Adipocyte (in vitro differentiated cells): ENCODE data around the gene PDE3A.
A peak's percentile ranks its signal among the peaks of the same experiment; 100 is the strongest.

Experiments
- DNase-seq: peaks from one replicate; pipeline ENCODE4 v3.0.0-alpha.2; 2015; ENCODE audit warnings: low read depth
- H3K27me3 ChIP-seq: replicated peaks from 2 replicates; pipeline ENCODE4 v1.7.0; 2013; ENCODE audit warnings: mild to moderate bottlenecking, low read length, moderate library complexity; ENCODE audit not compliant: control insufficient read depth, insufficient read depth
- H3K36me3 ChIP-seq: 2 replicates; pipeline ENCODE4 v1.7.0; 2013; ENCODE audit warnings: low read length, mild to moderate bottlenecking, moderate library complexity; ENCODE audit not compliant: control insufficient read depth, insufficient read depth, severe bottlenecking
- H3K4me1 ChIP-seq: 2 replicates; pipeline ENCODE4 v1.7.0; 2013; ENCODE audit warnings: mild to moderate bottlenecking, low read length, moderate library complexity; ENCODE audit not compliant: control insufficient read depth, insufficient read depth
- H3K4me3 ChIP-seq: 2 replicates; pipeline ENCODE4 v1.7.0; 2013; ENCODE audit warnings: mild to moderate bottlenecking, low read length, moderate library complexity
- H3K9ac ChIP-seq: 2 replicates; pipeline ENCODE4 v1.7.0; 2013; ENCODE audit warnings: mild to moderate bottlenecking, low read length, moderate library complexity
- H3K9me3 ChIP-seq: 2 replicates; pipeline ENCODE4 v1.7.0; 2013; ENCODE audit warnings: mild to moderate bottlenecking, low read length, moderate library complexity; ENCODE audit not compliant: control insufficient read depth

Gene PDE3A

DNA sequence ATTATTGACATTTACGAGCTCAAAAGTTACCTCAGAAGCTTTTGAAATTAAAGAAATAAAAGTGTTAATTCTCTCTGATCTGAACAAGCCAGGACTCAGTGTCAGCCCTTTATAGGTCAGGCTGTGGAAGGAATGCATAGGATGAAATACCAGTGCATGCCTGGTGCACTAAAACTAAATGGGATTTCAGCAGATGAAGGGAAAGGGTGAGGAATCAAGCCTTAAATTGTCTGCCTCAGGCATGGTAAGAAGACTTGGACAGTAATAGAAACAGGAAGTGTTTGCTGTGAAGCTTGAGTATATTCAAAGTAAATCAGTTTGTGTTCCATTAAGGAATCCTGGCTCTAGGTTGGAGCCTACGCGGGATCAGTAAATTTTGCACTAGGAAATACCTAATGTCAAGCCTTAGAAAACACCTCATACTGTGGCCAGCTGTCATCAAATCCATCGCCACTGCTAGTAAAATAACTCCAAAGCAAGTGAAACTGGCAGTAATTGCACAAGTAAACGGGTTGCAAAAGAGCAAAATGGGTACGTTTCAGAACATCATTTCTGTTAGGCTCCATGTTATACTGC, 76.3 kb downstream of the PDE3A start:
- no peak overlapping the region for H3K9ac ChIP-seq
- peak; percentile 39 for DNase-seq
- H3K9me3 ChIP-seq, result no peaks in the 10 kb centered on the region
- H3K4me3 ChIP-seq, result no peak overlapping the region
- no peaks in the 10 kb centered on the region for H3K36me3 ChIP-seq
- no peaks in the 10 kb centered on the region for H3K27me3 ChIP-seq
- peaks cover 15% of the 10 kb centered on the region for H3K4me1 ChIP-seq

DNA sequence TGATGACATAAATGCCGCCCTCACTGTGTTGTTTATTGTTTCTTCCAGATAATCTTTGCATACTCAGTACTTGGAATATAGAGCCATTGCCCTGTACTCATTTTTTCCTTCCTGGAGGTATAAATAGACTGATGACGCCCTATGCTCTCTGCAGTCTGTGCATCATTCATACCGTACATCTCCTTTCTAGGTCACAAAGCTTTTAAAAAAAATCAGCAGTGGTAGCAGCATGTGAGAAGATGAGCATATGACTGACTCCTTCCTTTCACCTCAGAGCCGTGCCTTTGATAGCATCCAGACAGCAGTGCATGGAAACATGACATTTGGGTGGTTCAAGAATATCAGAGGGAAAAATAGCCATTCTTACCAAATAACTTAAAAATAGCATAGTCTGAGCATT, 77.3 kb downstream of the PDE3A start:
- no peaks in the 10 kb centered on the region for H3K36me3 ChIP-seq
- DNase-seq, result no peak
- no peak overlapping the region for H3K9ac ChIP-seq
- peaks cover 7% of the 10 kb centered on the region for H3K4me1 ChIP-seq
- H3K9me3 ChIP-seq, result no peaks in the 10 kb centered on the region
- H3K27me3 ChIP-seq, result no peaks in the 10 kb centered on the region
- H3K4me3 ChIP-seq, result no peak overlapping the region

DNA sequence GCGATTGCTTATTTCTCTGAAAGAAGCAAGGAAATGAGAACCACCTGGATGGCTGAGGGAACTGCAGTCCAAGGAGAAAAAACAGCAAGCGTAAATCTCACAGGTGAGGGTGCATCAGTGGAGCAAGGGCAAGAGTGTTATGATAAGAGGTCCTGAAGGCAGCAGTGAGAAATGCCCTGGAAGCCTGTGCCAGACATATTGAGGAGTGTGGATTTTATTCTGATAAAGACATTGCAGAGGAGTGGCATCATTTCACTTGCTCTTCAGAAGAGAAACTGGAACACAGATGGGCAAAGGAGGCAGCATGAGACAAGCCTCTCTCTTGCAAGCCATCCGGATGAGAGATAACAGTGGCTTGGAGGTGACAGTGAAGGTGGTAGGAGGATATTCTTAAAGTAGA, 78.5 kb downstream of the PDE3A start:
- Histone ChIP-seq H3K9ac (no peak overlapping the region), H3K4me1 (peaks cover 4% of the 10 kb centered on the region), H3K9me3 (no peaks in the 10 kb centered on the region), H3K4me3 (no peak overlapping the region), H3K36me3 (no peaks in the 10 kb centered on the region), H3K27me3 (no peaks in the 10 kb centered on the region)
- no peak for DNase-seq

DNA sequence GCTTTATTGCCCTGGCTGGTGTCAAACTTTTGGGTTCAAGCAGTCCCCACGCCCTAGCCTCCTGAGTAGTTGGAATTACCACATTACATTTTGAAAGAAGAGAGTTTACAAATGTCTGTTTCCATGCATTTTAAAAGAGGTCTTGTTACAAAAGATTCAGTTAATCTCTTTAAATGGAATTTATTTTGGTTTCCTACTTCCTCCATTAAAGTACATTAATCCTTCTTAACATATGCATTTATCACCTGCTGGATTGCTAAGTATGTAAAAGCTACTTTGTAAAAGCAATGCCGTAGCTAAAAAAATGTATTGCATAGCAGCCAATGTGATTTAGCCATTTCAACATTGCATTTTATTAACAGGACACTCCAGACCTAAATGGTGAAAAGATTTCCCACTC, 80.4 kb downstream of the PDE3A start:
- Histone ChIP-seq H3K27me3 (no peaks in the 10 kb centered on the region), H3K9me3 (no peaks in the 10 kb centered on the region), H3K4me1 (peaks cover 4% of the 10 kb centered on the region), H3K36me3 (no peaks in the 10 kb centered on the region), H3K4me3 (no peak overlapping the region), H3K9ac (no peak overlapping the region)
- DNase-seq, result no peak

DNA sequence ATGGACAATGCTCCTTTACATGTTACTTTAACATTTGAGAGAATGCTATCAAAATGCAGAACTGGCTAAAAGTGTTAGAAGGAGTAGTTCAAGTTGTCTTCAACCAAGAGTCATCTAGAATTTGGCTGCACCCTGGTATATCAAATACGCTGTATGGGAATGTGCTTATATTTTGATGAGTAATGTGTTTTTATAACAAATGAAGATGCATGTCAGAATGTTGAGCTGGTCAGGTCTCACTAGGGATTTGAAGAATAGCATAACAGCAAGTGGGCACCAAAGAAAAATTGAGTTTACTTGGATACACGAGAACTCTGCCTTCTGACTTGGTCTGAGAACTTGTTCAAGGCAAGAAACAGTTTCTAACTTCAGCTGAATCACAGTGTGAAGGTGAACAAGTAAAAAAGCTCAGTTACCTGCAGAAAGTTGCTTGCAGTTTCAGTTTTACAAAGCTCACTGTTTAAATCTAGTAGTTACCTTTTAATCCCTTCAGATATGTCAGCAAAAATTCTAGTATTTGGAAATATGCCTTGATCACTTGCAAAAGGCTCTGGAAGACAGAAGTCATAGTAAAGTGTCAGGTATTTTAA, 82.3 kb downstream of the PDE3A start:
- H3K9ac ChIP-seq, result no peak overlapping the region
- H3K4me1 ChIP-seq, result peaks cover 14% of the 10 kb centered on the region
- H3K4me3 ChIP-seq, result no peak overlapping the region
- no peaks in the 10 kb centered on the region for H3K27me3 ChIP-seq
- H3K36me3 ChIP-seq, result no peaks in the 10 kb centered on the region
- peak; percentile 62 for DNase-seq
- no peaks in the 10 kb centered on the region for H3K9me3 ChIP-seq

DNA sequence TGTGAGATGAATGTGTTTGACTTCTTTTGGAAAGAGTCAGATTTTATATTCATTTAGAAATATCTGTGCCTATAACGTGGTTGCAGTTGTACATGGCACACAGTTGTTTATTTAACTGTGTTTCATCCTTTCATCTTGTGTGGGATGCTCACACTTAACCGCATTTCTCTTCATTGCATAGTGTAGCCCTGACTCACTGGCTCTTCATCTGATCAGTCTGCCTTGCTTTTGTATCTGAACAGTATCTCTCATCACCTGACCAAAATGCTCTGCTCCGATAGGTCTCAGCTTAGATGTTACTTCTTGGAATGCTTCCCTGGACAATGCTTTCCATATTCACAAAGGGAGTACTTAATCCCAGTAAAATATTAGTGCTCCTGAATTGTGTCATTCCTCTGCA, 83.4 kb downstream of the PDE3A start:
- no peaks in the 10 kb centered on the region for H3K27me3 ChIP-seq
- no peaks in the 10 kb centered on the region for H3K36me3 ChIP-seq
- no peak overlapping the region for H3K4me3 ChIP-seq
- H3K9me3 ChIP-seq, result no peaks in the 10 kb centered on the region
- peaks cover 19% of the 10 kb centered on the region for H3K4me1 ChIP-seq
- peak; percentile 48 for DNase-seq
- H3K9ac ChIP-seq, result no peak overlapping the region

DNA sequence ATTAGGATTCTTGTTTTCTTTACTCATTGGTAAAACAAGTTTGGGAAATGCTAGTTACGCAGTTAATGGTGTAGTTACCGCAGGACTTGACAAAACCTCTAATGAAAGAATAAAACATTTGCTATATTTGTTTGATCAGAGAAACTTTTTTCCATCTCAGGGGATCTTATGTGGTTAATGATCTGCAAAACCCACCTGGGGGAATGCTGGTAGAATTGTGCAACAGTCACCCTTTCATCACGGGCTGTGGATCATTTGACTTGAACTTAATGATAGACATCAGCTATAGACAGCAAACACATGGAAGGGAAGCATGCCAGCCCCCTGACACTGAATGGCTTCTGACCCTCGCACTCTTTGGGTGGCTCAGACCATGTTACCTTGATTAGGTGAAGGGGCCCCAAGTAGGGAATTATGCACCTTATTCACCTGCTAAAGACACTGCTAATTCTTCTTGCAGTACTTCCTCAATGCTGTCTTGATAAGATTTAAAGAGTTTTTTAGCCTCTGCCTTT, 84.2 kb downstream of the PDE3A start:
- no peak for DNase-seq
- no peak overlapping the region for H3K4me3 ChIP-seq
- no peaks in the 10 kb centered on the region for H3K27me3 ChIP-seq
- peaks cover 19% of the 10 kb centered on the region for H3K4me1 ChIP-seq
- H3K36me3 ChIP-seq, result no peaks in the 10 kb centered on the region
- no peaks in the 10 kb centered on the region for H3K9me3 ChIP-seq
- H3K9ac ChIP-seq, result no peak overlapping the region

DNA sequence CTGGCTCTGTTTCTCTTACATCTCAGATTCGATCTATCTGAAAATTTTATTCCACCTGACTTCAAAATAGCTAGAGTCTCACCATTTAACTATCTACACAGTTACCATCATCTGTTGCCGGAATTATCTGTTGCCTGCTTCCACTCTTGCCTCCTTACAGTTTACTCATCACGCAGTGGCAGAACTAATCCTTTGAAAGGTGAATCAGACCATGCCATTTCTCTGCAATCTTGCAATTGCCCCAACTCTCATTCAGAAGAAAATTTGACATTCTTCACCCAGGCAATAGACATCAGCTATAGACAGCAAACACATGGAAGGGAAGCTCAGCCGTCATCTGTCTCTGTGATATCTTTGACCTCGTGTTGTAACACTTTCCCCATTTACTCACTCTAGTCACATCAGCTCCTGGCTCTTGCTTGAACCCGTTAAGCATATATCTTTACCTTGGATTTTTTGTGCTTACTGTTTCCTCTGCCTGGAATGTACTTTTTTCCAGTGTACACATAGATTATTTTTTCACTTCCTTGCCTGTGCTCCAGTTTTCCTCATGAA, 85.5 kb downstream of the PDE3A start:
- Histone ChIP-seq H3K9ac (no peak overlapping the region), H3K9me3 (no peaks in the 10 kb centered on the region), H3K36me3 (no peaks in the 10 kb centered on the region), H3K4me3 (no peak overlapping the region), H3K4me1 (peaks cover 19% of the 10 kb centered on the region), H3K27me3 (no peaks in the 10 kb centered on the region)
- DNase-seq, result no peak

DNA sequence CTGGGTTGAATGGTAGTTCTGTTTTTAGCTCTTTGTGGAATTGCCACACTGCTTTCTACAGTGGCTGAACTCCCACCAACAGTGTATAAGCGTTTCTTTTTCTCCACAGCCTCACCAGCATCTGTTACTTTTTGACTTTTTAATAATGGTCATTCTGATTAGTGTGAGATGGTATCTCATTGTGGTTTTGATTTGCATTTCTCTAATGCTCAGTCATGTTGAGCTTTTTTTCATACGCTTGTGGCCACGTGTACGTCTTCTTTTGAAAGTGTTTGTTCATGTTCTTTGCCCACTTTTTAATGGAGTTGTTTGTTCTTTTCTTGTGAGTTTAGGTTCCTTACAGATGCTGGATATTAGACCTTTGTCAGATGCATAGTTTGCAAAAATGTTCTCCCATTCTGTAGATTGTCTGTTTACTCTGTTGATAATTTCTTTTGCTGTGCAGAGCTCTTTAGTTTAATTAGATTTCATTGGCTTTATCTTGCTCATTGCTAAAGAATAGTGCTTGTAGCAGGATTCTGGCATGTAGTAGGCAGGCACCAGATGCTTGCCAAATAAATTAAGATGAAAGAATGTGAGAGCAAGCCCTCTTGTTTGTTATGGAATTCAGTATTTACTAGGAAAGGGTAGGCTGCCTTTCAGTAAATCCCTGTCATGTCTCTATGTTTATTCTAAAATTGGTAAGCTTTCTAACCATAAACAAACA, 86.8 kb downstream of the PDE3A start:
- Histone ChIP-seq H3K4me3 (no peak overlapping the region), H3K9ac (no peak overlapping the region), H3K27me3 (no peaks in the 10 kb centered on the region), H3K36me3 (no peaks in the 10 kb centered on the region), H3K9me3 (no peaks in the 10 kb centered on the region), H3K4me1 (peaks cover 19% of the 10 kb centered on the region)
- peak; percentile 67 for DNase-seq

DNA sequence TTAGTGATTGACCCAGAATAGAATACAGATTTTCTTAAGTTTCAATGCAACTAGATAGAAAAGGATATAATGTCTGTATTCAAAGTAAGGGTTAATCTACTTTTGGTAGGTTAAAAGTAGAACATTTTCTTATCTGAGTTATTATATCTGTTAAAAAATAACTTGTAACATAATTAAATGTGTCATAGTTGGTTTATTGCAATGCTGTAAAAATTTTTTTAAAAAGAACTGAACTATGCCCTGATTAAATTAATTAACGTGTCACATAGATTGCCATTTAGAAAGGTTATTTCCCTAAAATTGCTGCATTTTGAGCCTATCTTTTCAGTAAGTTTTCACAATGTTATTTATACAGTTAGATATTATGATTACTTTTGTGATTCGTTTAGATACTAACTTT, 89.2 kb downstream of the PDE3A start:
- H3K4me1 ChIP-seq, result peaks cover 14% of the 10 kb centered on the region
- H3K36me3 ChIP-seq, result no peaks in the 10 kb centered on the region
- DNase-seq, result no peak
- H3K9ac ChIP-seq, result no peak overlapping the region
- H3K27me3 ChIP-seq, result no peaks in the 10 kb centered on the region
- no peak overlapping the region for H3K4me3 ChIP-seq
- no peaks in the 10 kb centered on the region for H3K9me3 ChIP-seq

DNA sequence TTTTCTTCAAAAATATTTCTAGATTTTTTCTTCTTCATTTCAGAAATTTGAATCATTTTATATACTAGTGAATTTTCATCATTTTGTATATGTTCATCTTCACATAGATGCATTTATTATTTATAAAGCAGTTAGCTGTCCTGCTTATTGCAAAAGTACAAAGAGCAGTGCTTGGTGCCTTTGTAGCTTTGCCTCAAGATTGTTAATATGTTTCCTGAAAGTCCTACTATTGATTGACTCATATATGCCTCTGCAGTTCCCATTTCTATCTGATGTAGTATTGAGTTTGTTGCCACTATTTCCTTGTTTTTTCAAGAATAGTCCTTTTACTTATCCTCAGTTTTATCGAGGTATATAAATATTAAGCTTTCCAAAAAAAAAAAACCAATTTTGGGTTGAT, 89.7 kb downstream of the PDE3A start:
- H3K36me3 ChIP-seq, result no peaks in the 10 kb centered on the region
- peaks cover 14% of the 10 kb centered on the region for H3K4me1 ChIP-seq
- no peaks in the 10 kb centered on the region for H3K27me3 ChIP-seq
- no peak for DNase-seq
- H3K9me3 ChIP-seq, result no peaks in the 10 kb centered on the region
- H3K4me3 ChIP-seq, result no peak overlapping the region
- no peak overlapping the region for H3K9ac ChIP-seq
